DND-41 (cell line): ENCODE results near the gene ATP1A2.

Source experiments
- EZH2 ChIP-seq: IDR thresholded peaks from 3 replicates; pipeline ENCODE4 v1.6.1; 2012; ENCODE audit warnings: borderline replicate concordance, low read depth, mild to moderate bottlenecking, moderate library complexity, low read length, inconsistent platforms; ENCODE audit not compliant: severe bottlenecking
- TF ChIP-seq, protein P1 (sequence below): IDR thresholded peaks from 2 replicates; pipeline ENCODE4 v1.5.1; 2012; ENCODE audit warnings: borderline replicate concordance, low read length, moderate library complexity, mild to moderate bottlenecking; ENCODE audit not compliant: poor library complexity, severe bottlenecking; ENCODE audit errors: extremely low read depth

GRCh38 chr1:160103658-160104408 lies 11.7 kb upstream of the ATP1A2 start:
- TF ChIP-seq, protein P1, sequence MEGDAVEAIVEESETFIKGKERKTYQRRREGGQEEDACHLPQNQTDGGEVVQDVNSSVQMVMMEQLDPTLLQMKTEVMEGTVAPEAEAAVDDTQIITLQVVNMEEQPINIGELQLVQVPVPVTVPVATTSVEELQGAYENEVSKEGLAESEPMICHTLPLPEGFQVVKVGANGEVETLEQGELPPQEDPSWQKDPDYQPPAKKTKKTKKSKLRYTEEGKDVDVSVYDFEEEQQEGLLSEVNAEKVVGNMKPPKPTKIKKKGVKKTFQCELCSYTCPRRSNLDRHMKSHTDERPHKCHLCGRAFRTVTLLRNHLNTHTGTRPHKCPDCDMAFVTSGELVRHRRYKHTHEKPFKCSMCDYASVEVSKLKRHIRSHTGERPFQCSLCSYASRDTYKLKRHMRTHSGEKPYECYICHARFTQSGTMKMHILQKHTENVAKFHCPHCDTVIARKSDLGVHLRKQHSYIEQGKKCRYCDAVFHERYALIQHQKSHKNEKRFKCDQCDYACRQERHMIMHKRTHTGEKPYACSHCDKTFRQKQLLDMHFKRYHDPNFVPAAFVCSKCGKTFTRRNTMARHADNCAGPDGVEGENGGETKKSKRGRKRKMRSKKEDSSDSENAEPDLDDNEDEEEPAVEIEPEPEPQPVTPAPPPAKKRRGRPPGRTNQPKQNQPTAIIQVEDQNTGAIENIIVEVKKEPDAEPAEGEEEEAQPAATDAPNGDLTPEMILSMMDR: no peak
- no peak for TF ChIP-seq EZH2
